GM19043 (cell line): ENCODE data around the gene KIF26B.
"Not testable (repeated sequence)": the region's sequence is repeated elsewhere in the genome, so short reads cannot be mapped to it uniquely, and the experiment has no call there.

Experiments
- ATAC-seq: cut with Tn5 transposase; IDR thresholded peaks from one replicate; pipeline ENCODE4 v1.9.1; 2021; ENCODE audit warnings: low read depth; ENCODE audit not compliant: unreplicated experiment

The KIF26B gene

GRCh38 chr1:245341743-245342142, 187.0 kb downstream of the KIF26B start:
- no peak for ATAC-seq

GRCh38 chr1:245345191-245345884, 190.6 kb downstream of the KIF26B start:
- no peak for ATAC-seq

GRCh38 chr1:245348626-245349025, 193.8 kb downstream of the KIF26B start:
- ATAC-seq = no peak

- no peak for ATAC-seq
Measured at GRCh38 chr1:245353411-245353810, 198.6 kb downstream of the KIF26B start.

GRCh38 chr1:245353915-245354775, 199.4 kb downstream of the KIF26B start:
- ATAC-seq = no peak

- ATAC-seq = not testable (repeated sequence)
Measured at GRCh38 chr1:245355851-245356630, 201.3 kb downstream of the KIF26B start.

- ATAC-seq = no peak
Measured at GRCh38 chr1:245356891-245357585, 202.3 kb downstream of the KIF26B start.

GRCh38 chr1:245359101-245359680, 204.4 kb downstream of the KIF26B start:
- not testable (repeated sequence) for ATAC-seq

- no peak for ATAC-seq
Measured at GRCh38 chr1:245361065-245361464, 206.3 kb downstream of the KIF26B start.

GRCh38 chr1:245361951-245362350, 207.2 kb downstream of the KIF26B start:
- ATAC-seq = no peak

- no peak for ATAC-seq
Measured at GRCh38 chr1:245363461-245364200, 208.8 kb downstream of the KIF26B start.

- no peak for ATAC-seq
Measured at GRCh38 chr1:245365095-245366020, 210.6 kb downstream of the KIF26B start.

GRCh38 chr1:245366886-245367285, 212.1 kb downstream of the KIF26B start:
- no peak for ATAC-seq

GRCh38 chr1:245370175-245370825, 215.5 kb downstream of the KIF26B start:
- ATAC-seq = no peak

- no peak for ATAC-seq
Measured at GRCh38 chr1:245370905-245371581, 216.3 kb downstream of the KIF26B start.

- no peak for ATAC-seq
Measured at GRCh38 chr1:245373131-245373530, 218.3 kb downstream of the KIF26B start.

- no peak for ATAC-seq
Measured at GRCh38 chr1:245375789-245376460, 221.1 kb downstream of the KIF26B start.
